PFSK-1 (cell line): ENCODE measurements around the gene C19orf25.

ENCODE experiments used
- FOXP2 ChIP-seq: optimal IDR thresholded peaks from 2 replicates; pipeline ENCODE3; 2011; ENCODE audit warnings: borderline replicate concordance, control low read depth, inconsistent platforms; ENCODE audit not compliant: insufficient read depth; ENCODE audit errors: extremely low read length, extremely low read depth
- POLR2AphosphoS5 ChIP-seq: IDR thresholded peaks from 2 replicates; pipeline ENCODE4 v1.6.1; 2012; ENCODE audit warnings: low read depth, mild to moderate bottlenecking, control low read depth, low read length, moderate library complexity
- SIN3A ChIP-seq: IDR thresholded peaks from 2 replicates; pipeline ENCODE4 v1.6.1; 2012; ENCODE audit warnings: mild to moderate bottlenecking, low read length, moderate library complexity, borderline replicate concordance; ENCODE audit not compliant: insufficient read depth
- TAF1 ChIP-seq: IDR thresholded peaks from 2 replicates; pipeline ENCODE4 v1.6.1; 2012; ENCODE audit warnings: low read length, control low read depth, borderline replicate concordance; ENCODE audit not compliant: insufficient read depth
- TF ChIP-seq, protein P1 (sequence below), 2 experiments: IDR thresholded peaks; 2 replicates each; pipeline versions ENCODE4 v1.6.1 to v1.8.0; 2011 to 2012; ENCODE audit warnings: low read depth in 2 of 2, low read length in 2 of 2, control low read depth in 1 of 2, inconsistent platforms in 1 of 2, mild to moderate bottlenecking in 1 of 2, moderate library complexity in 1 of 2; ENCODE audit not compliant: insufficient read depth in 1 of 2

DNA sequence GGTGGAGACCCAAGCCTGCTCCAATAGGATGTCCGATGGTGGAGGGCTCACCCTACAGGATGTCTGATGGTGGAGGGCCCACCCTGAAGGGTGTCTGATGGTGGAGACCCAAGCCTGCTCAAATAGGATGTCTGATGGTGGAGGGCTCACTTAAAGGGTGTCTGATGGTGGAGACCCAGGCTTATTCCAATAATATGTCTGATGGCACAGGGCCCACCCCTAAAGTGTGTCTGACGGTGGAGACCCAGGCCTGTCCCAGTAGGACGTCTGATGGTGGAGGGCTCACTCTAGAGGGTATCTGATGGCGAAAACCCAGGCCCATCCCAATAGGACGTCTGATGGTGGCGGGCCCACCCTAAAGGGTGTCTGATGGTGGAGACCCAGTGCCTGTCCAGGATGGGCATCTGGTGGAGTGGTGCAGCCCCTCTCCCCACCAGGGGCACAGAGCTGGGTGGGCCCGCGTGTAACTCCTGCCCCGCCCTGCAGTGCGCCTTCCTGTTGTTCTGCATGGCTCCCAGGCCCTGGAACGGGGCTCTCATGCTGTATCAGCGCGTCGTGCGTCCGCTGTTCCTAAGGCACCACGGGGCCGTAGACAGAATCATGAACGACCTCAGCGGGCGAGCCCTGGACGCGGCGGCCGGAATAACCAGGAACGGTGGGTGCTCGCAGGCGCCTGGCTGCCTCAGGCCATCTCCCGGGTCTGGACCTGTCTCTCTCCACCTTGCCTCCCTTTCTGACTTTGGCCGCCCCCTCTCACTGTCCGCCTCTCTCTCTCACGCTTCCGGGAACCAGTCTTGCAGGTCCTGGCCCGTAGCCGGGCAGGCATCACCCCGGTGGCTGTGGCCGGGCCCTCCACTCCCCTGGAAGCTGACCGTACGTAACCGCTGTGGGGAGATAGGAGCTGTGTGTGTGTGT lies 17.0 kb upstream of the C19orf25 start:
- TF ChIP-seq TAF1, result no peak
- TF ChIP-seq POLR2AphosphoS5, result no peak
- TF ChIP-seq, protein P1, sequence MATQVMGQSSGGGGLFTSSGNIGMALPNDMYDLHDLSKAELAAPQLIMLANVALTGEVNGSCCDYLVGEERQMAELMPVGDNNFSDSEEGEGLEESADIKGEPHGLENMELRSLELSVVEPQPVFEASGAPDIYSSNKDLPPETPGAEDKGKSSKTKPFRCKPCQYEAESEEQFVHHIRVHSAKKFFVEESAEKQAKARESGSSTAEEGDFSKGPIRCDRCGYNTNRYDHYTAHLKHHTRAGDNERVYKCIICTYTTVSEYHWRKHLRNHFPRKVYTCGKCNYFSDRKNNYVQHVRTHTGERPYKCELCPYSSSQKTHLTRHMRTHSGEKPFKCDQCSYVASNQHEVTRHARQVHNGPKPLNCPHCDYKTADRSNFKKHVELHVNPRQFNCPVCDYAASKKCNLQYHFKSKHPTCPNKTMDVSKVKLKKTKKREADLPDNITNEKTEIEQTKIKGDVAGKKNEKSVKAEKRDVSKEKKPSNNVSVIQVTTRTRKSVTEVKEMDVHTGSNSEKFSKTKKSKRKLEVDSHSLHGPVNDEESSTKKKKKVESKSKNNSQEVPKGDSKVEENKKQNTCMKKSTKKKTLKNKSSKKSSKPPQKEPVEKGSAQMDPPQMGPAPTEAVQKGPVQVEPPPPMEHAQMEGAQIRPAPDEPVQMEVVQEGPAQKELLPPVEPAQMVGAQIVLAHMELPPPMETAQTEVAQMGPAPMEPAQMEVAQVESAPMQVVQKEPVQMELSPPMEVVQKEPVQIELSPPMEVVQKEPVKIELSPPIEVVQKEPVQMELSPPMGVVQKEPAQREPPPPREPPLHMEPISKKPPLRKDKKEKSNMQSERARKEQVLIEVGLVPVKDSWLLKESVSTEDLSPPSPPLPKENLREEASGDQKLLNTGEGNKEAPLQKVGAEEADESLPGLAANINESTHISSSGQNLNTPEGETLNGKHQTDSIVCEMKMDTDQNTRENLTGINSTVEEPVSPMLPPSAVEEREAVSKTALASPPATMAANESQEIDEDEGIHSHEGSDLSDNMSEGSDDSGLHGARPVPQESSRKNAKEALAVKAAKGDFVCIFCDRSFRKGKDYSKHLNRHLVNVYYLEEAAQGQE (IDR thresholded peaks at IDR 0.05; ENCODE audit: insufficient read depth in 1 of 2, low read depth in 2 of 2, low read length in 2 of 2), result no peak
- TF ChIP-seq FOXP2, result no peak
- TF ChIP-seq SIN3A, result no peak
